Activated CD4-positive, alpha-beta T cell treated with anti-CD3 and anti-CD28 coated beads, Interleukin-10, Interleukin-2, amounts not matched to agents 100 ng/mL and 50 ng/mL, durations not matched to agents 16 hours and 8 hours (primary cell): ENCODE results near the gene EMP2.
"Not testable (repeated sequence)": the region's sequence is repeated elsewhere in the genome, so short reads cannot be mapped to it uniquely, and the experiment has no call there.

Experiments used
- DNase-seq: peaks from one replicate; pipeline ENCODE4 v3.0.0-alpha.2; 2020

The EMP2 gene

DNA sequence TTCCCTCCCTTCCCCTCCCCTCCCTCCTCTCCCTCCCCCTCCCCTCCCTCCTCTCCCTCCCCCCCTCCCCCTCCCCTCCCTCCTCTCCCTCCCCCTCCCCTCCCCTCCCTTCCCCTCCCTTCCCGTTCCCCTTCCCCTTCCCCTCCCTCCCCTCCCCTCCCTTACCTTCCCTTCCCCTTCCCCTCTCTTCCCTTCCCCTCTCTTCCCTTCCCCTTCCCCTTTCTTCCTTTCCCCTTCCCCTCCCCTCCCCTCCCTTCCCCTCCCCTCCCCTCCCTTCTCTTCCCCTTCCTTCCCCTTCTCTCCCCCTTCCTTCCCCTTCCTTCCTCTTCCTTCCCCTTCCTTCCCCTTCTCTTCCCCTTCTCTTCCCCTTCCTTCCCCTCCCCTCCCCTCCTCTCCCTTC lies 61.1 kb downstream of the EMP2 start:
- no peak for DNase-seq

DNA sequence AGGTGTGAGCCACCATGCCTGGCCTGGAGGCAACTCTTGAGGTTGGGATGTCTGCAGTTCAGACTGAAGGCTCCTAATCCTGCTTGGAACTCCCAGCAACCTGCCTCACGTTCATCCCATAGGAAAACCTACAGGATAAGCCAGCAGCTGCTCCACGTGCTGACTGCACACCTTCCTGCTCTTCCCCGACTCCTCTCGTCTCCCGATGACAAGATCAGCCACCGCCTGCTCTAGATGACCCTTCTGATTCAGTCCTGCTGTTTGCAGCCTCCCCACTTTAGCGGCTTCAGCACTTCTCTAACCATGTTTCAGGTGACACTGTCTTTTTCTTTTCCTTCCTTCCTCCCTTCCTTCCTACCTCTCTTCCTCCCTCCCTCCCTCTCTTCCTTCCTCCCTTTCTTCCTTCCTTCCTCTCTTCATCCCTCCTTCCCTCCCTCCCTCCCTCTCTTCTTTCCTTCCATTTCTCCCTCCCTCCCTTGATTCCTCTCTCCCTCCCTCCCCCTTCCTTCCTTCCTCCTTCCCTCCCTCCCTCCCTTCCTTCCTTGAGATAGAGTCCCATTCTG lies 61.8 kb downstream of the EMP2 start:
- DNase-seq, result no peak

DNA sequence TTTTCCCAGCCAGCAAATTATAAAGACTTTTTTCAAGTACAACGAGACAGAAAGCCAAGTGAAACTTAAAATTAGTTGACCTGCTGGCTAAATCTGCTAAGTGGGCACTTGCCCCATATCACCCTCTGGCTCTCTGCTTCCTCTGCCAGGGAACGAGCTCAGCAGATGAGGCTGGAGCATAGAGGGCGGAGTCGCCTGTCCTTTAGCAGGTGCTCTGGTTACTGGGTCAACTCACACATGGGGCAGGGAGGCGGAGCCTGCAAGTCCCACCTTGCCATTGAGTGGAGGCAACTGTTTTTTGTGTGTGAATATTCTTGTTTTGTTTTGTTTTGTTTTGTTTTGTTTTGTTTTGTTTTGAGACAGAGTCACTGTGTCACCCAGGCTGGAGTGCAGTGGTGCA lies 62.5 kb downstream of the EMP2 start:
- DNase-seq, result no peak

DNA sequence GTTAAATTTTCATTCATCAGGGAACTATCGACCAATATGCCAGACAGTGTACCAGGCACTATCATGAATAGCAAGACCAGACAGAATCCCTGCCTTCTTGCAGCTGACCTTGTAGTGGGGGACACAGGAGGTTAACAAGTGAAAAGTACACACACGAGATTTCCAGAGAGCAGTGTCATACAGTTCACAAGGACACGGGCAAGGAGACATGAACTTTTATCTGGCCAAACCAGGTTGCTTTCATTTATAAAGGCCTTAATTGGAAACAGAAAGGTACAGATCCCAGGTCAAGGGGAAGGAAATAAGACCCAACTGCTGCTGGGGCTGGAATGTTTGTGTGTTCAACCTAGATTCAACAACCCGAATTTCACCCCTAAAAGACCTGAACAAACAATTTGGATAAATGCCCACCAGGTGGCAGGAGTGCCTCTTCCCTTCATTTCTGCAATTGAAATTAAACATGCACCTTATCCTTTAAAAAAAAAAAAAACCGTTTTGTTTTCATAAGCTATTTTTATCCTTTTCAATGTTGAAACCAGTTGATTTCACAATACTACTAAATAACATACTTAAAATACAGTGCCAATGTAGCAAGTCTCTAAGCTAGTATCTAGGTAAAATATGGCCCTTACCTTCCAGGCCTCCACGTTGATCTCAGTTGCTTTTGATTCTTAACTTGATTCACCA lies 65.9 kb downstream of the EMP2 start:
- peak; percentile 55 for DNase-seq

DNA sequence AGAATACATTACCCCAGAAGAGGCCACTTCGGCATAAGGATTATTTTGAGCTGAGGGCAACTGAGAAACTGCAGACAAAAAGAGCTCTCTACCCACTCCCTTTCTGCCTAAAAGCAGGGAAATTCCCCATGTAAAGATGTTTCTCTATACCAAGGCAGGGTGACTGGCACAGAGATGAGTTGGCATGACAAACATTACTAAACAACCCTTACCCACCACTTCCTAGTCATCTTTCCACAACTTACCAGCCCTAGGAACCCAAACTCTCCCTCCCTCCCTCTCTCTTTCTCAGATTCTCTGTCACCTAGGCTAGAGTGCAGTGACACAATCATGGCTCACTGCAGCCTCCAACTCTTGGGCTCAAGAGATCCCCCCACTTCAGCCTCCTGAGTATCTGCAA lies 68.6 kb downstream of the EMP2 start:
- peak; percentile 78 for DNase-seq

DNA sequence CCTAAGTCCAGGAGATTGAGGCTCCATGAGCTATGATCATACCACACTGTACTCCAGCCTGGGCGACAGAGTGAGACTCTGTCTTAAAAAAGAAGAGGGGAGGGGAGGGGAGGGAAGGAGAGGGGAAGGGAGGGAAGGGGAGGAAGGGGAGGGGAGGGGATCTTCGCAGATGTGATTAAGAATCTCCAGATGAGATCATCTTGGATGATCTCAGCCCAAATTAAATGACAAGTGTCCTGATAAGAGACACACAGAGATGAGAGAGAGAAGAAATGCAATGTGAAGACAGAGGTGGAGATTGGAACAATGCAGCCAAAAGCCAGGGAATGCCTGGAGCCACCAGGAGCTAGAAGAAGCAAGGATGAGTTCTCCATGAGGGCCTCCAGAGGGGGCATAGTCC lies 70.1 kb downstream of the EMP2 start:
- DNase-seq, result no peak

DNA sequence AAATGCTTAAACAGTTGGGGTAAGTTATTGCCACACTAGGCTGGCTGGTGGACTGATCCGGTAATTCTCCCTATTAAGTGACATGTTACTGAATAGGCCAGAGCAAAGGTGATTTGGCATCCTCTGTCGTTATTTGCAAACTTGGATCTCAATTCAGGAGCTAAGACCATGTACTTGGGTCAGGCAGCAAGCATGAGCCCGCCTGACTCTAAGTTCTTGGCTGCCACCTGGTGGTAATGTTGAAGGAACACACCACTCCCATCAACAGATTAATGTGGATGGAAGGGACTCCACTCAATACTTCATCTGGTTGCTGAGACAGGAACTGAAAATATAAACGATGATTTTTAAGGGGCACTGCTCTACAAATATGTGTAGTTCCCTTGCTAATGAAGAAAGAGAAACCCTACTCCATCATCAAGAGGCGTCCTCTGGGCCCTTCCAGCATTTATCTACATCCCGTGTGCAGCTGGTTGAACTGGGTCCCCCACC lies 70.8 kb downstream of the EMP2 start:
- peak; percentile 84 for DNase-seq

DNA sequence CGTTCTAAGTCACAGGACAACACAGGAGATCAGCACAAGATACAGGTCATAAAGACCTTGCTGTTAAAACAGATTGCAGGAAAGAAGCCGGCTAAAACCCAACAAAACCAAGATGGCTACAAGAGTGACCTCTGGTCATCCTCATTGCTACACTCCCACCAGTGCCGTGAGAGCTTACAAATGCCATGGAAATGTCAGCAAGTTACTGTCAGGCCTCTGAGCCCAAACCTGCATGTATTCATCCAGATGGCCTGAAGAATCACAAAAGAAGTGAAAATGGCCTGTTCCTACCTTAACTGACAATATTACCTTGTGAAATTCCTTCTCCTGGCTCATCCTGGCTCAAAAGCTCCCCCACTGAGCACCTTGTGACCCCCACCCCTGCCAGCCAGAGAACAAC lies 75.1 kb downstream of the EMP2 start:
- DNase-seq, result not testable (repeated sequence)

DNA sequence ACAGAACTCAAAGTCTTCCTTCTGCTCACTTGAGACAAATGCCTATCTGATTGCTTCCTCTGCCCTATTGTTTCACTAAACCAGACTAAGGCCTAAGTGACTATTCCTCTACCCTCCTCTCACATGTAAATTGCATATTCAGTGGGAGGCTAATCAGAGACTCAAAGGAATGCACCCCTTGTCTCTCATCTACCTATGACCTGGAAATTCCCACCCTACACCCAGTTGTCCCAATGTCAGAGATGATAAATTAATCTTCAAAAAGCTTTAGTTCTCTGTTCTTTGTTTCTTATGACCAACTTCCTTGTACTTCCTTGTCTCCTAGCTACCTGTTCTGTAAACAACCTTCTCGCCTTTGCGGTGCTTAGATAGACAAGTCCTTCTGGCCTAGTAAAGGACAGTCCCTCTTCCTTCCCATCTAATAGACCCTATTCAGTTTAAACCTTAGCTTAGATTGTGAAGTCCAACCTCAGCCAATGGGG lies 76.0 kb downstream of the EMP2 start:
- no peak for DNase-seq

DNA sequence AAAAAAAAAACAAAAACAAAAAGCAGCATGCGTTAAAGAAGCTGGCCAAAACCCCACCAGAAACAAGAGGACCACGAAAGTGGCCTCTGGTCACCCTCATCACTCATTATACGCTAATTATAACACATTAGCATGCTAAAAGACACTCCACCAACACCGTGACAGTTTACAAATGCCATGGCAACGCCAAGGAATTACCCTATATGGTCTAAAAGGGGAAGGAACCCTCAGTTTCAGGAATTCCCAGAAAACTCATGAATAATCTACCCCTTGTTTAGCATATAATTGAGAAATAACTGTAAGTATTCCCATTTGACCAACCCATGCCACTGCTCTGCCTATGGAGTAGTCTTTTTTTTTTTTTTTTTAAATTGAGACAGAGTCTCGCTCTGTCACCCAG lies 77.6 kb downstream of the EMP2 start:
- DNase-seq, result no peak

DNA sequence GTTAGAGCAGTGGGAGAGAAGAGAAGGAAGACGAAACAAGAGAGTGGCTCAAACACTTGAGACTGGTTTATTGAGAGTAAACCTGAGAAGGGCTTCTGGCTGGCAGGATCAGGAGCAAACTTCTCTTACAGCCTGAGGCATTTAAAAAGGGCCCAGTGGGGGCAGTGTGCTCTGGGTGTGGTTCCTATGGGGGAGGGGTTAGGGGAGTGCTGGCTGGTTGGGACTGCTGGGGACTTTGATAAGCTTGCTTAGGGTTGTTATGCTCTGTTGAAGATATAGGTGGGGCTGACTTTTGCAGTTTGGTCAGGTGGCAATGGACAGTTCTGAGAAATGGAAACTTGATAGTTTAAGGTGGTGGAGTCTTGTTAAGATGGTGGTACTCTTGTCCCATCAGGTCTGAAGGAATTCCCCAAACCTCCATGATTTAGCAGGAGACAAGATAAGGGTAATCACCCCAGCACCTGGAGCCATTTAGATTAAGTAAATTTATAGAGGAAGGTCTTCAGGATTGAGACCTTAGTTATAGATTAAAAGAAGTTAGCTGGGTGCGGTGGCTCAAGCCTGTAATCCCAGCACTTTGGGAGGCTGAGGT lies 79.3 kb downstream of the EMP2 start:
- DNase-seq, result no peak

DNA sequence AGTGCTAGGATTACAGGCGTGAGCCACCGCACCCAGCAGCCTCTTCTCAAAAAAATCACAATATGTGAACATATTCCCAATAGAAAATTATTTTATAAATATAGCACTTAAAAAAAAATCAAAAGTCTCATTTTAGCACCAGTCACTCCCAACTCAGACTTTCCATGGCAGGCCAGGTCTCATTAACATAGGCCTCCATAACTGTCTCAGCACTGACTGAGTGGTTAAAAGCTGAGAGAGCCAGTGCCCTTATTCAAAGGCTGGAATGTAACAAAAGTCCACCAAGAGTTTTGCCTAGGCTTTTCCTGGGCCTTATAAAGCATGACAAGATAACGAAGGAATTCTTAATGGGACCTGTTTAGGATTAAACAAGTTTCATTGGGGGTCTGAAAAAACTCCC lies 79.8 kb downstream of the EMP2 start:
- DNase-seq, result no peak

DNA sequence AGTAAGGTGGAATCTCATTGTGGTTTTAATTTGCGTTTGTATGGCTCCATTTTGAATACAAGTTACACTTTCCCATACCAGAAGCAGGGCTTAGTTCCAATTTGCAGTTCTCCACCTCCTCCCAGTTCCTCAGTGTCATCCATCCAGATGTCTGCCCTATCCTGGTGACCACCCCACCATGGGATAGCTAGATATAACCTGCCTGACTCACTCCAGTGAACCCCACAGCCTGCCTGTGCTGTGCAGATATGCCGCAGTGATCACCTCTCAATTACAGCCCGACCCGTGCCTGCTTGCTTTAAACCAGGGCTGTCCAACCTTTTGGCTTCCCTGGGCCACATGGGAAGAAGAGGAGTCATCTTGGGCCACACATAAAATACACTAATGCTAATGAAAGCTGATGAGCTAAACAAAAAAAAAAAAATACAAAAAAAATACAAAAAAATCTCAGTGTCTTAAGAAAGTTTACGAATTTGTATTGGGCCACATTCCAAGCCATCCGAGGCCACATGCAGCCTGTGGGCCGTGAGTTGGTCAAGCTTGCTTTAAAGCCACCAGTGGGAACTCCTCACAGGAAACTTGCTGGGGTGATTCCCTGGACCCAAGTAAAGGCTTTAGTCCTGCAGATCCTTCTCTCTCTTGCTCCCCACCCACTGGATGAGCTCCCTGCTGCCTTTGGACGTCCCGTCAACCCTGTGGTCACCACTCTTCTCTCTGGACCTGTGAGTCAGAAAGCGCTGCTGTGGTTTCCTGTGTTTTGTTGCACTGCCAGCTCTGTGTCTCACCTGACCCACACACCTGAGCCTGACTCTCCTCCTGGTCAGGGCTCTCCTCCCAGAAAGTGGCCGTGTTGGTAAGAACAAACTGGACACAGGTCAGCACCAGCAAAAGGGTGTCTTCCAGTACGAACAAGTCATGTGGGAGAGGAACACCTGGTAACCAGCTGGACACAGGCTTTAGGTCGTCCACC lies 83.0 kb downstream of the EMP2 start:
- DNase-seq, result no peak

DNA sequence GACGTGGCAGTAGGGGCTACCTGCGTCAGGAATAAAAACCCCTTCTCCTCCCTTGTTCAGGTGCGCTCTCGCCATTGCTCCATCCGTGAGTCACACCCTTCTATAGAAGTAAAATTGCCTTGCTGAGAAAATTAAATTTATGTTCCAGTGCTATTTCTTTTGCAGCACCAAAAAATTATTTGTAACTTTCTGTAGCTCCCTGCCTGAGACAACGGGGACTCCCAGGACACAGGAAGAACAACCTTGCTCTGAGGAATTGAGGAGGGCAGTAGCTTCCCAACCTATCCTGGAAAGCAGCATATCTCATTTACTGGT lies 85.4 kb downstream of the EMP2 start:
- DNase-seq, result no peak

DNA sequence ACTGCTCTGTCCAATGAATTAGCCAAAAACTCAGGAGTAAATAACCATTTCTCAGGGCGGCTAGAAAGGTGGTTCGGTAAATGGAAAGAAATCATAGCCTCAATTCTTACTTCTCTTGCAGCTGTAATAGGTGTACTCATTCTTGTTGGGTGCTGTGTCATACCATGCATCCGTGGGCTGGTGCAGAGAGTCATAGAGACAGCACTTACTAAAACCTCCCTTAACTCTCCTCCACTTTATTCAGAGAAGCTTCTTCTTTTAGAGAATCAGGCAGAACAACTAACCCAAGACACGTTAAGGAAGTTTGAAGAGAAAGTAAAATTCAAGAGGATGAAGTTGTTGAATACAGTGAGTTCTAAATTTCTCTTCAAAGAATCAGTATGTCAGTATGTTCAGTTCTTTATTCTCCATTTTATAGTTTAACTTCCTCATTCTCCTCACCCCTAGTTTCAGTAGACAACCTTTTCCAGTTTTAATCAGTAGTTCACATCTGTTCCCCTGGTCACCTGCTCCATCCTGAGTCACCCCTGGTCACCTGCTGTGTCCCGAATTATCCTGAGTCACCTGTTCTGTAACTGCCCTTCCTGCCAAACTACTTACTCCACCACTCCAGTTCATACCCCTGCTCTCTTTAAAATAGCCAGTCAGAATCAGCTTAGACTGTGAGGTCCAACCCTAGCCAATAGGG lies 85.9 kb downstream of the EMP2 start:
- peak; percentile 58 for DNase-seq

DNA sequence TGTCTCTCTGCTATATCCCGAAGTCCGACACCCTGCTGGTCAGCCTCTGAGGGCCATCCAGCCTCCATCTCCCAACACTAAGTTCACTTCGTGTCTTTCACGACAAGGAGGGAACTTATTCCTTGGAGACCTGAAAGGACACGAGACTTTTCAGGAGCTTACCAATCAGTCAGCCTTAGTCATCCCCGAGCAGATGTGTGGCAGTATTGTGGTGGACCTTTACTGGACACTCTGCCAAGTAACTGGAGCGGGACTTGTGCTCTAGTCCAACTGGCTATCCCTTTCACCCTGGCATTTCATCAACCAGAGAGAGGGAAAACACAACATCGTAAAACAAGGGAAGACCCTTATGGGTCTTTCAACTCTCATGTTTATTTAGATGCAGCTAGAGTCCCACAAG lies 87.1 kb downstream of the EMP2 start:
- no peak for DNase-seq

DNA sequence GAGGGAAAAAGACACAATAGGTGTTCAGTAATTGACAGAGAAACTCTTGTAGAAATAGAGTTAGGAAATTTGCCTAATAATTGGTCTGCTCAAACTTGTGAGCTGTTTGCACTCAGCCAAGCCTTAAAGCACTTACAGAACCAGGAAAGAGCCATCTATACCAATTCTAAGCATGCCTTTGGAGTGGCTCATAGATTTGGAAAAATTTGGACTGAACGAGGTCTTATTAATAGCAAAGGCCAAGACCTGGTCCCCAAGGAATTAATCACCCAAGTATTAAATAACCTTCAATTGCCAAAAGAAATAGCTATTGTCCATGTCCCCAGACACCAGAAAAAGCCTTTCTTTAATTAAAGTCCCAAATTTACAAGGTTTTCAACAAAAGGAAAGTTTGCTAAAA lies 90.3 kb downstream of the EMP2 start:
- no peak for DNase-seq

DNA sequence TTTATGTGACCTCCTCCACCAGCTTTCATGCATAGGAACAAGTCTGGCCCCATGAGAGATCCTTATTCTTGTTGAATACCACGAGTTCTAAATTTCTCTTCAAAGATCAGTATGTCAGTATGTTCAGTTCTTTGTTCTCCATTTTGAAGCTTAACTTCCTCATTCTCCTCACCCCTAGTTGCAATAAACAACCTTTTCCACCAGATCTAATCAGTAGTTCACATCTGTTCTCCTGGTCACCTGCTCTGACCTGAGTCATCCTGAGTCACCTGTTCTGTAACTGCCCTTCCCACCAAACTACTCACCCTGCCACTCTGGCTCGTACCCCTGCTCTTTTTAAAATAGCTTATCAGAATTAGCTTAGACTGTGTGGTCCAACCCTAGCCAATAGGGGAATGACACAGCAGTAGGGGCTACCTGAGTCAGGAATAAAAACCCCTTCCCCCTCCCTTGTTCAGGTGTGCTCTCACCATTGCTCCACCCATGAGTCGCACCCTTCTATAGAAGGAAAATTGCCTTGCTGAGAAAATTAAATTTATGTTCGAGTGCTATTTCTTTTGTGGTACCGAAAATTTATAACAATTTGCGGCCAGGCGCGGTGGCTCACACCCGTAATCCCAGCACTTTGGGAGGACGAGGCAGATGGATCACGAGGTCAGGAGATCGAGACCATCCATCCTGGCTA lies 94.6 kb downstream of the EMP2 start:
- DNase-seq, result no peak

DNA sequence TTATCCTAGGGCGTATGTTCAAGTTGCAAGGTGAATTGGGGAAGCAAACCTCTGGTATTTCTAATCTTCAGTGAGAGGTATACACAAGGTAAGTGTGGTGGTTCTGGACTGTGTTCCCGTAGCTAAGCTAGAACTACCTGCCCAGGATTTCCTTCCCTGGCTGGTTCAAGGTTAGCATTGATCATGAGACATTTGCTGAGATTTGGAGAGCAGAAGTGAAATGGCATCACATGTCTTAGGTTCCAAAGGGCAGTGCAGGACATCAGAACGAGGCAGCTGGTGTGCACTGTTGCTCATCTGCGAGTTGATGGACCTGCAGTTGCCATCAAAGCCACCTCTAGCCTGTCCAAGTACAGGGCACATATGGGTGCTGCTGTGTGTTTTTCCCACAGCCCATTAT lies 95.2 kb downstream of the EMP2 start:
- no peak for DNase-seq

DNA sequence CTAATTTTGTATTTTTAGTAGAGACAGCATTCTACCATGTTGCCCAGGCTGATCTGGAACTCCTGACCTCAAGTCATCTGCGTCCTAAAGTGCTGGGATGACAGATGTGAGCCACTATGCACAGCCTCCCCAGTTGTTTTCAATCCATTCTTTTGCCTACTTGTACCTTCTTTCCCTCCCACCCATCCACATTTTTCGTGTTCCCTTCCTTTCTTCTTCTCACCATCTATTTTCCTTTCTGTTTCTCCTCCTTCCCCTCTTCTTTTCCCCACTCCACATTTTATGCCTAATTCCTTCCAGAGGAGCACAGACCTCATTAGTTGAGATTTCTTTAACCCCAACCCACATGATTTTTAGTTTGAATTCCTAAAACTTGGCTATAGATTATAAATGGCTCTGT lies 100.2 kb downstream of the EMP2 start:
- no peak for DNase-seq
